HG02588 (cell line): ENCODE data around the gene CCNH.

ENCODE experiments used
- ATAC-seq: cut with Tn5 transposase; IDR thresholded peaks from one replicate; pipeline ENCODE4 v1.9.1; 2021; ENCODE audit warnings: mild to moderate bottlenecking, moderate library complexity; ENCODE audit not compliant: unreplicated experiment

CCNH gene

GRCh38 chr5:87403899-87404298, 8.8 kb downstream of the CCNH start:
- no peak for ATAC-seq

DNA sequence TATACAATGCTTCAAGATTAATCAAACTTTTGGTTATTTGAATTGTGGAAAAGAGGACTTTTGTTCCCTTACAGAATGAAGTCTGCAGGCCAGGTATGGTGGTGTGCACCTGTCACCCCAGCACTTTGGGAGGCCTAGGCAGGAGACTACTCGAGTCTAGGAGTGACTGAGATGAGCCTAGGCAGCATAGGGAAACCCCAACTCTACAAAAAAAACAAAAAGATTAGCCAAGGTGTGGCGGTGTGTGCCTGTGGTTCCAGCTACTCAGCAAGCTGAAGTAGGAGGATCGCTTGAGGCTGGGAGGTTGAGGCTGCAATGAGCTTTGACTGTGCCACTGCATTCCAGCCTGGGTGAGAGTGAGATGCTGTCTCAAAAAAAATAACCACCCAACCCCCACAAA, 9.3 kb downstream of the CCNH start:
- no peak for ATAC-seq

DNA sequence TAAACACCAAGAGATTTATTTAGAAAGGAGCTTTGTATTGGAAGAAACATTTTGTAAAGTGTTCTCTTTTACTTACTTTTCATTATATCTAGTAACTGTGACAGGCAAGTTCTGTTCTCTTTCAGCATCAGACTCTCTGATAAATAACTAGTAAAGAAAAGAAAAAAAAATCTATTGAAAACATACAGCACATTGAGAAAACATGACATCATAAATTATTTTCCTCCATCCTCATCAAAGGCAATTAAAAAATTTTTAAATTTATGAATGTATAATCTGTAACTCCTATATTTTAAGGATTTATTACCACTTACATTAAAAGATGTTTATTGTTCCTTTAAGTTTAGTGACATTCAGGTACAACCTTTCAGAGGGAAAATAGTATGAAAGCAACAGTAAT, 11.1 kb downstream of the CCNH start:
- no peak for ATAC-seq

DNA sequence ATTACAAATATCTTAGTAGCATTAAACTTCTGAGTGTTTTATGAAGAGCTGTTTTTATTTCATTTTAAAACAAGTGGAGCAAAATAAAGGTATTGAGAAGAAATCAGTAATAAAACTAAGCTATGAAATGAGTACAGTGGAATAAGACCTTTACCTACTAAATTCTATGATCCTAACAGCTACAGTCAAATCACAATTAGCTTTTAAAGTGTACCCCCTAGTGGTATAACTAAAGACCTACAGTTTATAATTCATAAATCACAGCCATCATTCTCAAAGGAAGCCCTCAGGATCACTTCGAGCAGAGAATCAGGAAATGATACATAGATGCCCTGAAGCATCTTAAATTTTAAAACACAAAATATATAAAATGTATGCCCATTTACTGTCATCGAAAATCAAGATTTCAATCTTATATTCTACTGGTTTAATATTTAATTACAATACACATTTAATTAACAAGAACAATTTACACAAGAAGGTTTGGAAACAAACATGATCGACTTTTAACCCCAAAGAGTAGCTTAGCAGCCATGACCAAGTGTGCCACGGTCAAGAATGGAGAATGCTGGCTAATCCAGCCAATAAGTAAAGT, 12.3 kb downstream of the CCNH start:
- peak; percentile 76 for ATAC-seq

- no peak for ATAC-seq
Observed at GRCh38 chr5:87399720-87400119, 13.0 kb downstream of the CCNH start.

DNA sequence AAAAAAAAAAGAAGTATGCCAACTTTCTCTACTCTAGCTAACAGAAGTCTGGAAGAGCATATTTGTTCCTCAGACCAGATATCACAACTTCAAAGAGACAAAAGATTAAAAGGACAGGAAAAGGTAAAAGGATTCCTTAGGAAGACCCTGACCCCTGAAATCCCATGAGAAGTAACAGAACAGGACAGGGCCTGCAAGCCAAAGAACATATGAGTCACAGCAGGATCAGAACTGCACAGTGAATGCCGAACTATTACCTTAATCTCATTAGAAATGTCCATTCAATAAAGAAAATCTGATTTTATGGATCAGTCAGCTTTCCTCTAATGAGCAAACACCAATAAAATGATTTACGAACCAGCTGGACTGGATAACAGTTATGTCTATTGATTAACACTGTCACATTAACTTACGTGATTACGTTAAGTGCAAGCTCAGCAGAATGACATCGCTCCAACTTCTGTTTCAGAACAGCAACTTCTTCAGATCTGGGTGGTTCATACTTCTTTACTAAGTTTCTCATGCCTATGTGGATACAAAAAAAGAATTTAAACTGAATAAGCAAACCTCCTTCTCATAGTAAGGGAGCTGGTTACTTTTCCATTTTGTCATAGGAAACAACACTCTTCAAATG, 13.6 kb downstream of the CCNH start:
- ATAC-seq = no peak

- no peak for ATAC-seq
Observed at GRCh38 chr5:87394411-87395165, 18.1 kb downstream of the CCNH start.

DNA sequence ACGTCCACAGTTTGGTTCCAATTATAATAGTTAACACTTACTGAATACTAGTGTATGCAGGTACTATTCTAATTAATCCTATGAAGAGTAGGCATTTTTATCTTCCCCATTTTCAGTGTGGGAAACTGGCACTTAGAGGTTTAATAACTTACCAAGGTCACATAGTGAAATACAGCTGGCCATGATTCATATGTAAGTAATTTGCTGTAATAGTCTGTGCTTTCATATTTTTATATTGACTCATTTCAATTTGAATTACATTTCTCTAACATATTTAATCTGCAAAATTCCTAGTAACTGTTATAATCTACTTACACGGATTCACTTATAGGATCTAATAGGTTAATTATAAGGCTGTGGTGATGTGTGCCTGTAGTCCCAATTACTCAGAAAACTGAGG, 19.4 kb downstream of the CCNH start:
- no peak for ATAC-seq

GRCh38 chr5:87392801-87393200, 19.9 kb downstream of the CCNH start:
- ATAC-seq = no peak

DNA sequence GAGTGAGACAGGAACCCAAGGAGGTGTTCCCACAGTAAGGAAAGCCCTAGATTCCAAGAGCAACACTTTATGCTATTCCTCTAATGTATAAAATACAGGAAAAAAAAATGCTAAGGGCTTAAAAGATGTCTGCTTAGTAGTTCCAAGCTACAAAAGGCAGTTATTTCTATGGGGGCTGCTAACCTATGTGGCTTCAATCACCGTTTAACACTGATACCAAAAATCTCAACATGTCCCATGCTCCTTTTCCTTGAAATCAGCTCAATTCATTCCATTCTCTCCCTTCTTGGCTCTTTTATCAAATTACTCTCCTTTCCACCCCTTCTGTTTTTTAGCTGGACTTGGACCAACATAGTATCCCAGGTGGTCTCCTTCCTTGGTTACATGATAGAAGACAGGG, 20.6 kb downstream of the CCNH start:
- no peak for ATAC-seq

- ATAC-seq = no peak
Observed at GRCh38 chr5:87390576-87391199, 22.0 kb downstream of the CCNH start.

DNA sequence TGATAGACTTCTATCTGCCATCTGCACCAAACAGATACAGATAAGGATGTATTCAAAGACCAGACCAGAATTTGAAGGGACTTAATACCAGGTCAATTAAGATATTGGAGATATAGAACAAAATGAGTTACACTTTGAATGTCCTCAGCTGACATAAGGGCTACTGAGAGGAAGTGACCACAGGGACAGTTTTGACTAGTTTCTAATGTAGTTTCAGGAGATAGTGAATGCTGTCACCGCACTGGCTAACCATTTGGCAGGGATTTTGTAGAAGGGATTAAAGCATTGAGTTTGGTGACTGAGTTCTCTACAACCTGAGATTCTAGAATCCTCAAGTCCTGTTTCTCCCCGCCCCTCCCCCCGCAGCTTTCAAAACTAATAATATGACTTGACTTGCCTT, 22.7 kb downstream of the CCNH start:
- peak; percentile 66 for ATAC-seq

GRCh38 chr5:87389296-87390034, 23.3 kb downstream of the CCNH start:
- ATAC-seq = no peak

- no peak for ATAC-seq
Observed at GRCh38 chr5:87388129-87388528, 24.6 kb downstream of the CCNH start.

- no peak for ATAC-seq
Observed at GRCh38 chr5:87385802-87386201, 26.9 kb downstream of the CCNH start.

GRCh38 chr5:87383216-87383615, 29.5 kb downstream of the CCNH start:
- ATAC-seq = no peak

GRCh38 chr5:87382224-87382623, 30.5 kb downstream of the CCNH start:
- no peak for ATAC-seq

- ATAC-seq = no peak
Observed at GRCh38 chr5:87372705-87373104, 40.0 kb downstream of the CCNH start.

GRCh38 chr5:87369431-87369830, 43.3 kb downstream of the CCNH start:
- no peak for ATAC-seq

DNA sequence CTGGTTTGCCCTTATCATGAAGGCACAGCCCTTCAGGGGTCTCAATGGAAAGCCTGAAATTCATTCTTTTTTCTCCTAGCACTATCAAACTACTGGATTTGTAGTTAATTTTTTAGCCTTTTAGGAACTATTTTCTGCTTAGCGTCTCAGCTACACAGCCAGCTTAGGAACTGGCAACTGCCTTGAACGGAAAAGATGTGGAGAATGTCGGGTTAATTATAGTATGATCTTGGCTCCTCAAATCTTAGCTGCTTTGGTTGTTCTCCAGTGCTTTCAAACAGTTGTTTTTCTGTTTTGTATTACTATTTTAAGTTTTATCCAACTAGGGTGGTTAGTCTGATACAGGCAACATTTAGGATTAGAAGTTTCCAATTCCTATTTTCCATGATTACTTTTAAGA, 44.1 kb downstream of the CCNH start:
- no peak for ATAC-seq

DNA sequence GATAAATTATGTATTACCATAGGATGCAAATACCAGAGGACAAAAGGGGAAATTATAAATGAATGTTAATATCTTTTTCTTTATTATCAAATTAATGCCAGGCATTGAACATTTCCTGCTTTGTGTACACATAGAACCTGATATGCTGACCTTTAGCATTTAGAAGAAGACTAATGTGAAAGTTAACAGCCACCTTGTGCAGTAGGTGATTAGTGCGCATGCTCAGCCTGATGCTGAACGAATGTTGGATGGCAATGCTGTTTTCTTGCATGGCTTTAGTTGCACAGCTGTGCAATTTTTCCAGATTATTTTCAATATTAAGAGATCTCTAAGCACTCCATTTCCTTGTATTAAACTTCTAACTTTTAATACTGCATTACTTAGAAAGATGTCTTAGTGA, 45.5 kb downstream of the CCNH start:
- ATAC-seq = no peak
